ENCODE results near the gene GNG4.
A peak's percentile ranks its signal among the peaks of the same experiment; 100 is the strongest.

The GNG4 gene

GRCh38 chr1:235527196-235527814 is 122.3 kb downstream of the GNG4 start:
- DNase-seq (ENCODE audit: low read depth) = no peak

- no peak for DNase-seq (ENCODE audit: low read depth)
These were observed 124.3 kb downstream of the GNG4 start for GRCh38 chr1:235525314-235525713.

- DNase-seq (ENCODE audit: low read depth) = no peak
These were observed 132.6 kb downstream of the GNG4 start for GRCh38 chr1:235516862-235517446.

GRCh38 chr1:235515844-235516512 is 133.6 kb downstream of the GNG4 start:
- no peak for DNase-seq (ENCODE audit: low read depth)

DNA sequence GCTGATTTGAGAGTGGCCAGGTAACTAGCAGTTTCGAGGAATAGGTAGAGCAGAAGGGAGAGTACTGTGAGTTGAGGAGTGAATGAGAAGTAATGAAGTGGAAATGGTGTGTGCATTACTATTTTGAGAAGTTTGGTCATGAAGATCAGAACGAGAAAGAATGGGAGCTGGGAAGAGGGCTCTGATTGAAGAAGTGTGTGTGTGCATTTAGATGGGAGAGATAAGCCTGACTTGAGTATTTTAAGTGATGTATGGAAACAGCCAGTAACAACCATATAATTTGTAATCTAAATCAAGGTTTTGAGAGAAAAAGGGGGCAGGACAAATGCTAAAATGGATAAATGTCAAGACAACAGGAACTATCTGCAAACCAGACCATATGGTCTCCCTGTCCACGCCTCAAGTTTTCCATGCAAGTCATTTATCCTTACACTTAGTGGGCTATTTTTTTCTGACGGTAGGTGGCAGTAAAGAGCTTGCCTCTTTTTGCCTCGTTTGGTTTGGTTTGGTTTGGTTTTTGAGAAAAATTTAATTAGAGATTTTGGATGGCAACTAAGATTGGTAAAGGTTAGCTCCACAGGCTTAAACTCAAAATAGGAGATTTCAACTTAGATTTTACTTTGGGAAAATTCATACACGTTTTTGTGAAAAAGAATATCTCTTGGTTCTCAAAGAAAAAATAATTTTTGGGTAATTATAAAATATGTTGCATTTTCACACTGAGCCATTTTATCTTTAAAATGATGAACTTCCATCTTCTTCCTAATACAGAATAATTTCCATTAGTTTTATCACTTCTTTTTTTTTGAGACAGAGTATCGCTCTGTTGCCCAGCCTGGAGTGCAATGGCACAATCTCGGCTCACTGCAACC is 135.9 kb downstream of the GNG4 start:
- peak; percentile 65 for DNase-seq (ENCODE audit: low read depth)

DNA sequence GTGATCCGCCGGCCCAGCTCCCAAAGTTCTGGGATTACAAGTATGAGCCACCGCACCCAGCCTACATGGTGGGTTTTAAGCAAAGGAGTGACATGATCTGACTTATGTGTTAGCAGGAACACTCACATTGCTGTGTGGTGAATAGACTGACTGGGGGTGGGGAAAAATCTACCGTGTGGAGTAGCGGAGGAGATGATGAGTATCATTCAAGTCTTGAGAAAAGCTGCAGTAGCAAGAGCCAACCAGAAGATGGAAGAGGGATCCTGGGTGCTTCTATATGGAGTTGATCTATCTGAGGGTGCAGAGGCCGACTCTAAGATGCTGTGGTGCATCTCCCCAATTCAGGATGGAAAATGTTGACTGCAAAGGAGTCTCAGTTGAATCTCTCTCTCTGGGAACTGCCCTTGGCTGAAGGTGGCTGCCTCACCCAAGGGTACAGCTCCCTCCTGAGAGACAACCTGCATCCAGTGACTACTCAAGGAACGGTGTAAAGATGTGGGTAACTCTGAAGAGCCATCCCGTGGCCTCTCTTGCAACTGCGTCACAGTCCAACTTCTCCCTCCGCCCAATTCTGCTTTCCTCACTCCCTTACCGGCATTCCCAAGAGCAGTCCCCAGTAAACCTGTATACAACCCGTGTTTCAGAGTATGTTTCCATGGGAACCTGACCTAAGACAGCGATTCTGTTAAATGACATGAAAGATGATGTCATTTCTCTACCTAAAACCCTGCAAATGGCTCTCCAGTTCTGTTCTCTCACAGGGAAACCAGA is 137.9 kb downstream of the GNG4 start:
- DNase-seq (ENCODE audit: low read depth) = peak; percentile 88

- DNase-seq (ENCODE audit: low read depth) = no peak
These were observed 138.8 kb downstream of the GNG4 start for GRCh38 chr1:235510823-235511222.

- no peak for DNase-seq (ENCODE audit: low read depth)
These were observed 142.0 kb downstream of the GNG4 start for GRCh38 chr1:235507623-235508022.

- peak; percentile 98 for DNase-seq (ENCODE audit: low read depth)
These were observed 144.9 kb downstream of the GNG4 start for GRCh38 chr1:235504494-235505222.

GRCh38 chr1:235504122-235504493 is 145.5 kb downstream of the GNG4 start, which contains the start of gene B3GALNT2:
Gene B3GALNT2 (minus strand): TSS chr1:235504452. CDS start chr1:235504252, 200 bp downstream.
- no peak for DNase-seq (ENCODE audit: low read depth)

DNA sequence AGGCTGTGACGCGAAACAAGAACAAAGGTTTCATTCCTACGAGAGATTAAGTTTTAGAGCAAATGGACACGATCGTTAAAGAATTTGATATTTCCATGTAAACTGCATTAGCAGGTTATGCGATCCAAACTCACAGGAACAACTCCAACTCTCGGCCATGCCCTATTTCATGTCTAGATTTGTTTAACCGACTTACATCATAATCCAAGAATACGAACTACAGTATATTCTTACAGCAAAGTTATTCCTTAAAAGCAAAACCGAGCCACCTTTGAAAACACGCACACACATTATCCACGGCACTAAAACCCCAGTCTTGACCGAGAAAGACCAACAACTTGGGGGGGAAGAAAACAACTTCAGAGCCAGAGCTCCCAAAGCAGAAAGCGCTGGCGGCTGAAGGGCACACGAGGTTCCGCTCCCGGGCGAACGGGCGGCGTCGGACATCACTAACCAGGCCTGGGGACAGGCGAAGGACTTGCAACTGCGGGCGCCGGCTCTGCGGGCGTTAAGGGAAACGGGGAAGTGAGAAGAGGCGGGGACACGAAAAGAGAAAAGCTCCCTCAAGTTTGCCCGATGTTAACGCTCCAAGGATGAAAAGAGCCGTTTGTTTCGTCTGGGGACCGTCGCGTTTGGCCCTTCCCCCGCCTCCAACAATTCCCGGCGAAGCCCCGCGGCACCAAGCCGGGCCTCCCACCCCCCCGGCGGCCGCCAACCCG is 146.0 kb downstream of the GNG4 start:
- DNase-seq (ENCODE audit: low read depth) = peak; percentile 40

- peak; percentile 30 for DNase-seq (ENCODE audit: low read depth)
These were observed 146.8 kb downstream of the GNG4 start for GRCh38 chr1:235502601-235503402.

DNA sequence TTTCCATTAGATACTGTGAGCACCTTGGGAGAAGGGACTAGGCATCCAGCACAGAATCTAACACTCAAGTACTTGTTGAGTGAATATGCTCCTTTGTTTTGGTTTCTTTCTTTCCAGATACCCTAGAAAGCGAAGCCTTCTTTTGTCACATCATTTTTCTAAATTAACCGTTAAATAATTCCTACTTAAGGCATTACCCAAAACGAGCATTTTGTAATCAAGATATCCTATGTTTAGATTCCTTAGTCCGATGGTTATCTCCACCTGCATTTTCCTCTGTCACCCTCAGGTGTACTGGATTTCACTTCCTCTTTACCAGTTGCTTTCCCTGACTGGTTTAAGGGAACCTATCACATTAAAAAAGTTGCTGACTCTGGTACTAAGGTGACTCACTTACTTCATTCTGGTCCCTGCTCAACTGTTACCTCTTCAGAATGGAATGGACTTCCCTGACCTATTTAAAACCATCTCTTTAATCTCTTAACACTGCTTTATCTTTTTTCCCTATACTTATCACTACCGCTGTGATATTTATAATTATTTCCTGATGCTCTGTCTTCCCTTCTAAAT is 148.5 kb downstream of the GNG4 start:
- peak; percentile 47 for DNase-seq (ENCODE audit: low read depth)

Measured in amniotic epithelial cell (primary cell).